Activated effector memory CD4-positive, alpha-beta T cell treated with Interleukin-2 at 50 U/mL for 16 hours (primary cell): ENCODE data around the gene OR5AR1.
"Not testable (repeated sequence)": the region's sequence is repeated elsewhere in the genome, so short reads cannot be mapped to it uniquely, and the experiment has no call there.

Source experiments
- DNase-seq: peaks from one replicate; pipeline ENCODE4 v3.0.0-alpha.2; 2020

Gene OR5AR1

DNA sequence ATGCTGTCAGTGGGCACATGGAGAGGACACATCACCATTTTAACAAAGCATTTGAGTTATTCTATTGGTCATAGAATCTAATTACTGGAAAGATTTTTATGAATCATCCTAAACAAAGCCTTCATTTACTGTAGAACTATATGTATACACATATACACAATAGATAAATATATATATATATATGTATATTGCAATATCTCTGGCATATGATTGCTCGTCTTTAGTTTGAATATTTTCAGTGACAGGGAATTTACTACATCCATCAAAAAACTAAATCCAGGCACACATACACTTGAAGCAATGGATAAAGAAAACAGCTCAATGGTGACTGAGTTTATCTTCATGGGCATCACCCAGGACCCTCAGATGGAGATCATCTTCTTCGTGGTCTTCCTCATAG, at the start of gene OR5AR1:
Gene OR5AR1, plus strand, starts transcription at position 301 of the 400 bp plus-strand sequence. Its CDS starts 0 bp downstream, at position 301.
- DNase-seq, result no peak

DNA sequence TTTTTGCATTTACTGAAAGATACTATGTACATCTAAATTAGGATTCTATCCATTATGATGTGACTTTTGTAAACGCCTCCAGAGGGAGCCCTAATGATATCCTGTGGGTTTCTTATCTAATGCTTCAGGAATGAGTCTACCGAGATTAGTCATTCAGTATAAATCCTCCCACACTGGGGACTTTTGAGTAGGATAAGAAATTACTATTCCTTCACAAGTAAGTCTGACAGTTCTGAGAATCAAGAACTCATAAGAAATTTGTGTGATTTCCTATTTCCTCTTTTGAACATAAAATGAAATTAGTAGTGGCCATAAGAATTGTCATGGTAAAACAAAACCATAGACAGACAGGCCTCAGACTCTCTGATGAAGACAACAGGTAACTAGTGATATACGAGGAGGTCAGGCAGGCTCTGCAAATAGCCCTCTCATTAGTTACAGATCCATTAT, 38.8 kb upstream of the OR5AR1 start:
- DNase-seq, result no peak

DNA sequence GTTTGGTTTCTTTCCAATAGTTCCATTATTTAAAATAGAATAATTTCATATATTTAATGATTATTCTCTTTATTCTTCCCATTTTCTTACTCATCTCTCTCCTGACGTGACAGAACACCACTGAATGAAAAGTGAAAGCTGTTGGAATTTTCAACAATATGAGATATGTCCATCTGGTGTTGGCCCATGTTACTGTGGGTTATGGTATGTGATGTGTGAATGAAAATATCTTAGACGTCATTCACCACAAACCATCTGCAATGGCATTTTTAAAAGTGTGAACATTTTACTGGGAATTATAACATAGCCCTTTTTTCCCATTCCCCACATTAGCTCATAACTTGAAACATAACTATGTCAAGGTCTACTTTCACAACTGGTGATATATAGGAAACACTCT, 37.5 kb upstream of the OR5AR1 start:
- DNase-seq, result no peak

DNA sequence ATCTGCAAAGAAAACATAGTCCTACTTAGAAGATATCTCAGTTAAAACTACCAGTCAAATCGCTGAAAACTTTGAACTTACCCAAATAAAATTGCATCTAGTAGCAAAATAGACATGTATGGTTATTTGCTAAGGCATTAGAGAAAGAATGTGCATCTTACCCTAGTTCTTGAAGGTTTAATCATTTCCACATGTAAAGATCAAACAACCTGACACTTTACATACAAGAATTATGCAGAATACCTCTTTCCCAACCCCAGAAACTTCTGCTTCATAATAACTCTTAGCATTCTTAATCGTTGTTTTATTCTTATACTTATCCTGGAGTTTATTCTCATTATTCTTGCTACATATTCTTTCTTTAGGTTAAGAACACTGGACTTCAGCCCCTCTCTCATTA, 31.2 kb upstream of the OR5AR1 start:
- no peak for DNase-seq

DNA sequence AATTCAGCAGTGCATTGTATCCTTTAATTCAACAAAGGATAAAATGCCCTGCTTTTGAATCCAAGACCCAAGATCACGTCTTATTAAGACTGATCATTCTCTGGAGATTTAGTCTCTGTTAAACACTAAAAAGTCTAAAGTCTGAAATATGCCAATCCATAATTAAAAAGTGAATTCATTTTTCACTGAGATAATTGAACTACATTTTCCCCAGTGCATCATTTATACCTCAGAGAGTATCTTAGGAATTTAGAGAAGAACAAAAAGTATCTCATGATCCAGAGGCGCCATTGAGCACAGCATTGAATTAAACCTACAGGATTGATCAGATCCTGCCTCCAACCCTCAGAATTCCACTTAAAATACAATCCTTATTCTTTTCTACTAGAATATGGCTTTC, 26.6 kb upstream of the OR5AR1 start:
- DNase-seq, result no peak

DNA sequence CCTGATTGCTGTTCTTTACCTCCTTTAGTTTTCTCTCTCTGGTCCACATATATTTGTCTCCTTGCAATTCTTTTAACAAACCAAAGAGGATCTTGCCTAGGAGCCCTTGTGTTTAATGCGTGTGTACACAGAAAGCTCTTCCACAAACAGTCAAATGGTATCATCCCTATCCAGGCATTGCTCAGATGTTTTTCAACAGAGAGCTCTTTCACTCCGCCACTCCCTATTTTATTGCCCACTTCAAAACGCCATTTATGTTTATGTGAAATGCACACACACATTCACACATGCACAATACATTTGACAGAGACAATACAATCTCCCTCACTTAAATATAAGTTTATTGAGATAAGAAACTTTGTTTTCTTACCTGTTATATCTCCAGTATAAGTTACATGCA, 26.0 kb upstream of the OR5AR1 start:
- DNase-seq, result no peak

DNA sequence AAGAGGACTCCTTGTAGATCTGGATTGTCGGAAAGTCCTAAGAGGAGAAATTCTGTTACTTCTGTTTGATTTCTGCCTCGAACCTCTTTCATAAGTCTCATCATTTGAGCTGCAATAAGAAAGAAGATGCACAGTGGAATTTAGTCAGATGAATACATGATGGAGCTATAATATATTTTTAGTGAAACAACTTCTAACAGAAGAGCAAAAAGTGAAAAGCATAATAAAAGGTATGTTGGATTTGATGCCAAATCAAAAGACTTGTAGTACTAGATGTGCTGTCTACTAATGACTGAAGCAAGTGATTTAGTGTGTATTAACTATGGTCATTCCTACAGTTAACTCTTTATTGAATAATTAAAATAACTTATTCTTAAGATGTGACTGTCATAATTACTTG, 21.1 kb upstream of the OR5AR1 start, which contains the start of gene OR5AP2:
Gene OR5AP2, minus strand, starts transcription at position 101 of the 400 bp plus-strand sequence. Its CDS starts 0 bp downstream, at position 101.
- DNase-seq, result no peak

DNA sequence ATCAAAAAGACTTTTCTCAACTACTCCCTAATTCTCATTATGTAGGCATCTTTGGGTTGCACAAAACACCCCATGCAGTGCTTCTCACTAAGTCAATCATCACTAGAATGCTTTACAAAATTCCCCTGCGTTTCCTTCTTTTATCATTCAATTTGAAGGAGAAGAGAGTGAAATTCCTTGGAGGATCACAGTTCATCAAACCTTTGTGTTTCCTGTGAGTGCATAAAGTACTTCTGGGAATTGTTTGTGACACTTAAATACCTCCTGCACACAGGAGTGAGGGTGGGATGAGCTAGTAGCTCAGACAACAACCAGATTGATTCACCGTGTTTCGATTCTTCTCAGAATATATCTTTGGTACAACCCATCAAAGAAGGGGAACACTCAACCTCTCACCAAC, 3.7 kb upstream of the OR5AR1 start:
- DNase-seq, result no peak

DNA sequence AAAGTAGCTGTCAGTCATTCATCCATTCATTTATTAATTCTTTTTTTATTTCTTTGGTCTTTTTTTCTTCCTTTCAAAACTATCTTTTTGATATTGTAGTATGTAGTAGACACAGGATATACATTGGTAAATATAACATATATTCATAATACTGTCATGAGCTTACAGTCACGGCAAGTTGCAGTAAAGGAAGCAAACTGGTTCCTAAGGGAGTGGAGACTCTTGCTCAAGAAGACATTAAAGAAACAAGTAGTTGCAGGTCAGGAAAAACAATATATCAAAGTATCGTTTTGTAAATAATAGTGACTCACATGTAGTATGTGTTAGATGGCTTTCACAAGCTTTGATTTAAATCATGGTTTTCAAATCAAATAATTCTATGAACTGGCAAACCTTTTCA, 7.5 kb downstream of the OR5AR1 start:
- DNase-seq, result no peak

DNA sequence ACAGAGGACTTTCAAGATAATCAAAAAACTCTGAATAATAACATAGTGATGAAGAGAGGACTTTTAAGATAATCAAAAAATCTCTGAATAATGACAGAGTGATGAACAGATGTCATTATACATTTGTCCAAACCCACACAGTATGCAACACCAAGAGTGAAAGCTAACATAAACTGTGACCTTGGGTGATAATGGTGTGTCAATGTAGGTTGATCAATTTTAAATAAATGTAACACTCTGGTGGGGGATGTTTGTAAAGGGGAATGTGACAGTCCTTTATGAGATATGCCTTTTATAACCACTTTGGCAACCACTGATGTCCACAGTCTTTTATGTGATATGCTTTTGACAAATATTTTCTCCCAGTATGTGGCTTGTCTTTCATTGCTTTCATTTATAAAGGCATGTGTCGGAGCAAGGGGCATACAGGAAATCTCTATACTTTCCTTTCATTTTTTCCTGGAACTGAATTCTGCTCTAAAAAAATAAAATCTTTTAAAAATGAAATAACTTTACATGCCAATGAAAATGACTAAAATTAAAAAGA, 25.1 kb downstream of the OR5AR1 start:
- no peak for DNase-seq

DNA sequence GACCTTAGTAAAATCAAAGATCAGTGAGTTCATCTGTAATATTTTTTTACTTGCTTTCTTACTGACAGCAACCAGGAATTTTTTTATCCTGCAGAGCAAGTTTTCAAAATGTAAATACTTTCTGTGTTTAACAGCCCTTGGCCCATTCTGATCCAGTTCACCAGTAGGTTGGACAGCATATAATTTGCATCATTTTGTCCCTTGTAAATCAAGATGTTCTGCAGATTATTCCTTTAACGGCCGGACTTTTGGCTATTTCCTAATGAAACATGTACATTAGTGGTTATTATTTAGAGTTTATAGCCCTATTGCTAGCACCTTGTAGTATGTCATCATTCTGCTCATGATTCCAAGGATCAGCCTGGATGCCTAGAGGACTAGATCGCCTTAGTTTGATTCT, 27.7 kb downstream of the OR5AR1 start:
- not testable (repeated sequence) for DNase-seq

DNA sequence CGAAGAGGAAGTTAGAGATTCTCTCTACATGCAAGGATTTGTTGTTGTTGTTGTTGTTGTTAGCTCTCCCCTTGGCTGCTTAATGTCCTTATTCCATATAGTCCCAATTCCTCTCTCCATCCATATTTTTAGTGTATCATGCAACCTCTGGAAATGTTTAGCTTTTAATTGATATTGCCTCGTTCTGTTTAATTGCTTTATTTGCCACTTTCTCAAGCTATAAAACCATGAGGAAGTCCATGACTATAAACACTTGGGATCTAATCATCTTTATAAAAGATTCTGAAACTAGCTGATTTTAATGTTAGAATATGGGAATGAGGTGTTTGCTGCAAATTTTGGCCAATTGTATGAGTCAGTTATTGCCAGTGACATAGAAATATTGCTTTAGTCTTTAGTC, 29.9 kb downstream of the OR5AR1 start:
- DNase-seq, result no peak

DNA sequence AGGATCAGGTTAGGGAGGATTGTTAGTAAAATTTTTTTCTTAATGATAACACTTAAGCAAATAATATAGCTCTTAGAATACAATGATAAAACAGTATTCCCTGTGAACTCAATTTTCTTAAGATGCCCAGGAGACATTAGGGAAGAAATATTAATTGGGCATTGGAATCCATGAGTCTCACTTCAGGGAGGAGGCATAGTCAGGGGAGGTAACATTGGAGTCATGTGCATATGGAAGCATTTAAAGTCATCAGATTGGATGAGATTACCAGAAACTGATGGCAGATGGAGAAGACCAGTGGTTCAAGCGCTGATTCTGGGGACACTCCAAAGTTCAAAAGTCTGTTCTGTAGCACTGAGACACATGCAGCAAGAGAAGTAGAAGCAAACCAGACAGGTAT, 35.3 kb downstream of the OR5AR1 start, which contains the start of gene OR9G1:
Gene OR9G1, plus strand, starts transcription at position 301 of the 400 bp plus-strand sequence. CDS start 1,293 bp downstream, outside the sequence.
- no peak for DNase-seq

DNA sequence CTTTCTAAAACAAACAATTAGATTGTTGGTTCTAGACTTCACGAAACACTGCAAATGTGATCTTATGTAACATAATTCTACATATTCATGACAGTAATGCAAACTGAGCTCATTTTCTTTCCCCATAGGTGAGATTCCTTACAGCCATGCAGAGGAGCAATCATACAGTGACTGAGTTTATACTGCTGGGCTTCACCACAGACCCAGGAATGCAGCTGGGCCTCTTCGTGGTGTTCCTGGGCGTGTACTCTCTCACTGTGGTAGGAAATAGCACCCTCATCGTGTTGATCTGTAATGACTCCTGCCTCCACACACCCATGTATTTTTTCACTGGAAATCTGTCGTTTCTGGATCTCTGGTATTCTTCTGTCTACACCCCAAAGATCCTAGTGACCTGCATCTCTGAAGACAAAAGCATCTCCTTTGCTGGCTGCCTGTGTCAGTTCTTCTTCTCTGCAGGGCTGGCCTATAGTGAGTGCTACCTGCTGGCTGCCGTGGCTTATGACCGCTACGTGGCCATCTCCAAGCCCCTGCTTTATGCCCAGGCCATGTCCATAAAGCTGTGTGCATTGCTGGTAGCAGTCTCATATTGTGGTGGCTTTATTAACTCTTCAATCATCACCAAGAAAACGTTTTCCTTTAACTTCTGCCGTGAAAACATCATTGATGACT, 36.9 kb downstream of the OR5AR1 start:
- DNase-seq, result no peak

DNA sequence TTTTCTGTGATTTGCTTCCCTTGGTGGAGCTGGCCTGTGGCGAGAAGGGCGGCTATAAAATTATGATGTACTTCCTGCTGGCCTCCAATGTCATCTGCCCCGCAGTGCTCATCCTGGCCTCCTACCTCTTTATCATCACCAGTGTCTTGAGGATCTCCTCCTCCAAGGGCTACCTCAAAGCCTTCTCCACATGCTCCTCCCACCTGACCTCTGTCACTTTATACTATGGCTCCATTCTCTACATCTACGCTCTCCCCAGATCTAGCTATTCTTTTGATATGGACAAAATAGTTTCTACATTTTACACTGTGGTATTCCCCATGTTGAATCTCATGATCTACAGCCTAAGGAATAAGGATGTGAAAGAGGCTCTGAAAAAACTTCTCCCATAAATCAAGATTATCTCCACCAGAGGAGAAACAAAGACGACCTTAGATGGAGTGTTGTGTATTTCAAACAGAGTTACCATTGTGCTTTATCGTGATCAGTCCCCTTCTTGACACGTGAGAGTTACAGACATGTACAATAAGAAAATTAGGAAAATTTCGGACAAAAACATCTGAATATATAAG, 37.5 kb downstream of the OR5AR1 start:
- no peak for DNase-seq

DNA sequence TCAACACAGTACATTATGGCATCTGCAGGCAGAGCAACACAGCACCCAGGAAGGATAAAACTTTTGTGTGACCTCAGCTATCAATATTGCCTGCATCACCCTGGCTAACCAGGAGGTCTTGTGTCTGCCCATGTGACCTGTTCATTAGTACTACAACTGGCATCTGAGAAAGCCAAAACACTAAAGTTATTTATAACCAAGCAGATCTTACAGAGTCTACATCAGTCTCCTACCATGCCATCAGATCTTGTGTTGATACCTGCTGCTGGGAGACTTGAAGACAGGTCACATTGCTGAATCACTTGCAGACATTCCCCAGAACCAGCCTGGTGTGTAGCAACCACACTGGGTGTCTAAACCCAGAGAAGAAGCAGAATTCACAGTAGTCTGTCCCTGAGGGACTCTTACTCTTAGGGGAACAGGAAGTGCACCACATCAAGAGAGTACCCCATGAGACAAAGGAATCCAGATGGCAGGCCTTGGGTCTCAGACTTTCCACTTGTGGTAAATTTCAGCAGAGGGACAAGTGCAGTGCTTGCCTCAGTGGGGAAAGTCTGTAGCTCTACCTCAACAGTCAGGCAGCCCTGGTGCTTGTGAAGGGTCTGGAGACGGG, 42.4 kb downstream of the OR5AR1 start:
- DNase-seq, result no peak

DNA sequence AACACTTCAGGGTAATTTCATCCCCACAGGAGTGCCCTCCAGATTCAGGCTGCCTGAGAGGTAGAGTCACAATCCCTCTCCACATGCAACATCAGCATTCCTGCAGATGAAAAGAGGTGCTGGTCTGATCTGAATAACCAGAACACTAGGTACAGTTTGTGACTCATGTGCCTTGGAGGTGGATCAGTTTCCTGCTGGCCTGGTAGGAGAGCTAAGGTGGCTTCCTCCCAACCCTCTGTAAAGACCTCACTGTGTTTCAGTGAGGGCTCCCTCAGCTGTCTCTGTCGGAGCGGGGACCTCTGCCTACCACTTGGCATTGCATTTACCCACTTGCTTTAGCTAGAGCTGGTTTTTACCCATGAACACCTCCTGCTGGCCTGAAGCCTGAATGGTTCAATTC, 43.0 kb downstream of the OR5AR1 start:
- no peak for DNase-seq

DNA sequence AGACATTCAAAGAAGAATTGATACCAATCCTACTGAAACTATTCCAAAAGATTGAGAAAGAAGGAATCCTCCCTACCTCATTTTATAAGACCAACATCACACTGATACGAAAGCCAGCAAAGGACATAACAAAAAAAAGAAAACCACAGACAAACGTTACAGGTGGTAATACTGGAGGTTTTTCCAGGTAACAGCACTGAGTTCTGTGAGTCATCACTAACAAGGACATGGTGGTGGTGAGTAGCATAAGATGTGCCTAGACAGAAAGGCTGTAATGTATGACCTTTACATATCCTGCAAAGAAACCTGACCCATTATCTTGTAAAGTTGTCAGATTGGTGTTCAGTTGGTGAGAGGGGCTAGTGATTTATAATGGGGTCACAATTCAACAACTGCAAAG, 50.7 kb downstream of the OR5AR1 start:
- DNase-seq, result no peak
